ENCODE results near the gene FADS3.

DNA sequence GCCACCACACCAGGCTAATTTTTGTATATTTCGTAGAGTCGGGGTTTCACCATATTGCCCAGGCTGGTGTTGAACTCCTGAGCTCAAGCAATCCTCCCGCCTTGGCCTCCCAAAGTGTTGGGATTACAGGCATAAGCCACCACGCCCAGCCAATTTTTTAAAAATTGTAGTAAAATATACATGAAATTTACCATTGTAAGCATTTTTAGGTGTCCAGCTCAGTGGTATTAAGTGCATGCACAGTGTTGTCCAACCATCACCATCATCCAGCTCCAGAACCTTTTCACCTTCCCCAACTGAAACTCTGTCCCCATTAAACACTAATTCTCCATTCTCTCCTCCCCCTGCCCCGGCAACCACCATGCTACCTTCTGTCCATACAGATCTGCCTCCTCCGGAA, 8.5 kb downstream of the FADS3 start:
- TF ChIP-seq POLR2A (IDR thresholded peaks at IDR 0.05; ENCODE audit: low read length) (no peak), GATA1 (IDR thresholded peaks at IDR 0.05; ENCODE audit: low read depth, low read length) (no peak)

Data from erythroblast (primary cell).